ENCODE results near the gene ADCY7. TPM values are rescaled to one million over a fixed set of nuclear protein-coding genes. Genes with fewer than 3 reads are reported as not detected.
"Not testable (repeated sequence)": the region's sequence is repeated elsewhere in the genome, so short reads cannot be mapped to it uniquely, and the experiment has no call there.

Gene ADCY7
- total and polyA plus RNA-seq, 2 donors, result 23.1 to 30.9 TPM

DNA sequence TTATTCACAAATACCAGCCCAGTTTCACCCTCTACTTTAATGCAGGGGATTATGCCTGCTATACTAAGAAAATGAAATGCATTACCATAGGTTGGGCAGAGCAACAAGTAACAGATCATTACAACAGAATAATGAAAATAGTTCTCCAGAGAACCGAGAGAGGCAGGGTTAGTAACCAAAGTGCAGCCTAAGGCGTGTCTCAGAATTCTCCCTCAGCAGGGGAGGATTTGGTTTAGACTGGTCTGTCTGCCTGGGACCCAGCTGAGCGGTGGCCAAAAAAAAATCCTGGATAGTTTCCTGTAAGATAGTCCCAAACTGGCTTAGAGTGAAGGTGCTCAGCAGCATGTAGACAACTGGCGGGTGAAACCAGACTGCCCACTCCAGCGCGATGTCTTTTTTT is 30.8 kb upstream of the ADCY7 start:
- Histone ChIP-seq H3K36me3 (ENCODE audit: control insufficient read depth in 2 of 2, insufficient read depth in 2 of 2, low read length in 1 of 2) (no peaks in the 10 kb centered on the region), H3K4me3 (ENCODE audit: low read length in 2 of 2) (no peak overlapping the region), H3K27me3 (ENCODE audit: control insufficient read depth in 2 of 2, insufficient read depth in 1 of 2, low read length in 1 of 2) (no peaks in the 10 kb centered on the region), H3K27ac (ENCODE audit: low read depth in 1 of 2, low read length in 1 of 2) (no peak overlapping the region), H3K9me3 (ENCODE audit: control insufficient read depth in 2 of 2, insufficient read depth in 1 of 2, low read length in 1 of 2) (no peaks in the 10 kb centered on the region), H3K4me1 (ENCODE audit: control insufficient read depth in 2 of 2, insufficient read depth in 2 of 2, low read length in 2 of 2) (no peaks in the 10 kb centered on the region)
- no peak for DNase-seq (ENCODE audit: low read depth in 6 of 9, low spot score in 9 of 9)
- WGBS, result 93% methylated on average over 6 of the region's 6 CpGs

DNA sequence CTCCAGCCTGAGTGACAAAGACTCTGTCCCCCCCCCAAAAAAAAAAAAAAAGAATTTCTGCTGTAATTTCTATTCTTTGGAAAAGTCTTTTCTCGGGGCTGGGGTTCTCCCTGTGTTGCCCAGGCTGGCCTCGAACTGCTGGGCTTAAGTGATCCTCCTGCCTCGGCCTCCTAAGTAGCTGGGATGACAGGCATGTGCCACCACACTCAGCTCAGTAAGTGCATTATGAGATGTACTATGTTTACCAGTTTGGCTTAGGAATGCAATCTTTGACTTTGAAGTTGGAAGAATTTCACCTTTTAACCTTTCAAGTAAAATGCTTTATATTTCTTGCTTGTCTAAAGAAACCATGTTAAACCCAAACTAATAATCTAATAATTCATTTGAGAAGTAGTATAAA is 28.0 kb upstream of the ADCY7 start:
- Histone ChIP-seq H3K27me3 (ENCODE audit: control insufficient read depth in 2 of 2, insufficient read depth in 1 of 2, low read length in 1 of 2) (no peaks in the 10 kb centered on the region), H3K4me1 (ENCODE audit: control insufficient read depth in 2 of 2, insufficient read depth in 2 of 2, low read length in 2 of 2) (no peaks in the 10 kb centered on the region), H3K36me3 (ENCODE audit: control insufficient read depth in 2 of 2, insufficient read depth in 2 of 2, low read length in 1 of 2) (no peaks in the 10 kb centered on the region), H3K9me3 (ENCODE audit: control insufficient read depth in 2 of 2, insufficient read depth in 1 of 2, low read length in 1 of 2) (no peaks in the 10 kb centered on the region), H3K27ac (ENCODE audit: low read depth in 1 of 2, low read length in 1 of 2) (no peak overlapping the region), H3K4me3 (ENCODE audit: low read length in 2 of 2) (no peak overlapping the region)
- 98% methylated on average over 3 of the region's 3 CpGs for WGBS
- no peak for DNase-seq (ENCODE audit: low read depth in 6 of 9, low spot score in 9 of 9)

DNA sequence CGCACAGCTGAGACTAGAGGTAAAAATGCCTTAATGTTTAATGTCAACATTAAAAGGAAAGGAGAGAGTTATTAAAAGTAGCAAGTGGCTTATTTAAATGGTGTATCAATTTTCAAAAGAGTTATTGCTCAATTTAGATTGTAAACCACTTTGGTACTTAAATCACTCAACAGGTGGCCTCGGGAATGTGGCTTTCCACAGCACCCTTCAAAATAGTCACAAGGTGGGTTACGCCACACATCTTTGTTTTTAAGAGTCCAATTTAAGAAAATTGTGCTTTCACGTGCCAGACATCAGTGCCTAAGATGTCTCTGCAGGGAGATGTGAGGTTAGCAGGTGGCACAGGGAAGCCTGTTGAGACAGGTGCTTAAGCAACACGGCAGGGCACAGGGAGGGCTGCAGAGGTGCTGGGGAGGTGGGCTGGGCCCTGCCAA is 27.5 kb upstream of the ADCY7 start:
- H3K4me3 ChIP-seq (ENCODE audit: low read length in 2 of 2), result no peak overlapping the region
- no peaks in the 10 kb centered on the region for H3K27me3 ChIP-seq (ENCODE audit: control insufficient read depth in 2 of 2, insufficient read depth in 1 of 2, low read length in 1 of 2)
- H3K36me3 ChIP-seq (ENCODE audit: control insufficient read depth in 2 of 2, insufficient read depth in 2 of 2, low read length in 1 of 2), result no peaks in the 10 kb centered on the region
- no peaks in the 10 kb centered on the region for H3K9me3 ChIP-seq (ENCODE audit: control insufficient read depth in 2 of 2, insufficient read depth in 1 of 2, low read length in 1 of 2)
- no peak overlapping the region for H3K27ac ChIP-seq (ENCODE audit: low read depth in 1 of 2, low read length in 1 of 2)
- WGBS, result 65% methylated on average over 5 of the region's 5 CpGs
- DNase-seq (ENCODE audit: low read depth in 6 of 9, low spot score in 9 of 9), result peak in 1 of 9 donors; percentile 22
- H3K4me1 ChIP-seq (ENCODE audit: control insufficient read depth in 2 of 2, insufficient read depth in 2 of 2, low read length in 2 of 2), result no peaks in the 10 kb centered on the region

GRCh38 chr16:50243024-50243423 is 23.3 kb upstream of the ADCY7 start:
- not testable (repeated sequence) for DNase-seq (ENCODE audit: low read depth in 6 of 9, low spot score in 9 of 9); H3K9me3 ChIP-seq (ENCODE audit: control insufficient read depth in 2 of 2, insufficient read depth in 1 of 2, low read length in 1 of 2); H3K36me3 ChIP-seq (ENCODE audit: control insufficient read depth in 2 of 2, insufficient read depth in 2 of 2, low read length in 1 of 2); H3K27ac ChIP-seq (ENCODE audit: low read depth in 1 of 2, low read length in 1 of 2); H3K4me3 ChIP-seq (ENCODE audit: low read length in 2 of 2)
- Histone ChIP-seq H3K4me1 (ENCODE audit: control insufficient read depth in 2 of 2, insufficient read depth in 2 of 2, low read length in 2 of 2) (peaks cover 8 to 13% of the 10 kb centered on the region in 2 donors), H3K27me3 (ENCODE audit: control insufficient read depth in 2 of 2, insufficient read depth in 1 of 2, low read length in 1 of 2) (peaks cover 0 to 25% of the 10 kb centered on the region in 2 donors)
- WGBS, result 81% methylated on average over 6 of the region's 6 CpGs

DNA sequence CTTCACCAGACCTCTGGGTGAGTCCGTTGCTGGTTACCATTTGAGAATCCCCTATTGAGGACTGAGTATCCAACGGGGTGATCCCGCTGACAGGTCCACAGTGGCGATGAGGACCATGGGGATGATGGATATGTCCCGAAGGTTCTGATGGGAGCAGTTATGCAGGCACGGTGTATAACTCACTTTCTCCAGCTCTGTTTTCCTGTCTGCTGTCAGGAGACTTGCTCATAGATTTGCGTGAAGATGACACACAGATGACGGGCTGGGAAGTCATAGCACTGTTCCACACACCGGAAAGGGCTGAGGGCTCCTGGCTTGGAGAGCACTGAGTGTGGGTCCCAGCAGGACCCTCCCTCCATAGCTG is 22.2 kb upstream of the ADCY7 start:
- no peak for DNase-seq (ENCODE audit: low read depth in 6 of 9, low spot score in 9 of 9)
- no peak overlapping the region for H3K4me3 ChIP-seq (ENCODE audit: low read length in 2 of 2)
- H3K4me1 ChIP-seq (ENCODE audit: control insufficient read depth in 2 of 2, insufficient read depth in 2 of 2, low read length in 2 of 2), result peaks cover 8 to 13% of the 10 kb centered on the region in 2 donors
- H3K36me3 ChIP-seq (ENCODE audit: control insufficient read depth in 2 of 2, insufficient read depth in 2 of 2, low read length in 1 of 2), result no peaks in the 10 kb centered on the region
- H3K27me3 ChIP-seq (ENCODE audit: control insufficient read depth in 2 of 2, insufficient read depth in 1 of 2, low read length in 1 of 2), result peaks cover 0 to 25% of the 10 kb centered on the region in 2 donors
- WGBS, result 97% methylated on average over 9 of the region's 9 CpGs
- H3K9me3 ChIP-seq (ENCODE audit: control insufficient read depth in 2 of 2, insufficient read depth in 1 of 2, low read length in 1 of 2), result no peaks in the 10 kb centered on the region
- no peak overlapping the region for H3K27ac ChIP-seq (ENCODE audit: low read depth in 1 of 2, low read length in 1 of 2)

DNA sequence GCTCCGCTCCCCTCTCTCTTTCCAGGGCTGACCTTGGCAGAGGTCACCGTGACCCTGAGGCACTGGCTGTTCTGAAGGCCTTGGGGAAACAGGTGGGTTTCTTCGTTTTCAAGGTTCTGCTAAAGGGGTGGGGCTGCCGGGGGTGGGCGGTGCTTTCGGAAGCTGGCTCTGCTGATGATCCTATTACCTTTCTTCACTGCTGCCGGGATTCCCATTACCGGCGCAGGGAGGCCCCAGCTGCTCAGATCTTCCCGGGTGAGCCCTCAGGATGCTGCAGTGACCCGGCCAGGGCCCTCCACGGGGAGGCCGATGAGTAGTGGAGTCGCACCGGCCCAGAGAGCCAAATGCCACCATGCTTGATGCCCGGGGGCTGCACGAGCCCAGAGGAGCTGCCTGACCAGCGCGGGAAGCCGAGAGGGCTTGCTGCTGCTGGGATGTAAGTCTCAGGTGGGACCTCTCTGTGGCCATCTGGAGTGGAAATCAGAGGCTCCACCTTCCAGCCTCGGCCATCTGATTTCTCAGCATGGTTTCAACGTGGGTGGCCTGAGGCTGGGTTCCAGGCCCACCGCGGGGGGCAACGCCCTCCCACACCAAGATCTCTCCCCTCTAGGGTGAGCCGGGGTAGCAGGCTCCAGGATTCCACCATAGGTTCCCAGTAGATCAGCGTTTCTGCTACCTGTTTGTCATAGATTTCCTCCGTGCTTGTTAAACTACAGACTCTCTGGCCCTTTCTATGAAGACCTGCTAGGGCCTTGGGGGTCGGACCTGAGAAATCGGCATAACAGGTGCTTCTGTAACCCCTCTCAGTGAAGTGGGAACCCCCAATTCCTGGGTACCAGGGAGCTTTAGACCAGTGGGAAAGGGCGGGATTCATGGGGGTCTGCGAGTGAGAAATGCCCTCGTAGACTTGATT is 21.6 kb upstream of the ADCY7 start:
- H3K9me3 ChIP-seq (ENCODE audit: control insufficient read depth in 2 of 2, insufficient read depth in 1 of 2, low read length in 1 of 2), result no peaks in the 10 kb centered on the region
- no peak overlapping the region for H3K4me3 ChIP-seq (ENCODE audit: low read length in 2 of 2)
- H3K27ac ChIP-seq (ENCODE audit: low read depth in 1 of 2, low read length in 1 of 2), result no peak overlapping the region
- 85% methylated on average over 33 of the region's 33 CpGs for WGBS
- peaks cover 0 to 25% of the 10 kb centered on the region in 2 donors for H3K27me3 ChIP-seq (ENCODE audit: control insufficient read depth in 2 of 2, insufficient read depth in 1 of 2, low read length in 1 of 2)
- DNase-seq (ENCODE audit: low read depth in 6 of 9, low spot score in 9 of 9), result no peak
- no peaks in the 10 kb centered on the region for H3K36me3 ChIP-seq (ENCODE audit: control insufficient read depth in 2 of 2, insufficient read depth in 2 of 2, low read length in 1 of 2)
- peaks cover 8 to 13% of the 10 kb centered on the region in 2 donors for H3K4me1 ChIP-seq (ENCODE audit: control insufficient read depth in 2 of 2, insufficient read depth in 2 of 2, low read length in 2 of 2)

DNA sequence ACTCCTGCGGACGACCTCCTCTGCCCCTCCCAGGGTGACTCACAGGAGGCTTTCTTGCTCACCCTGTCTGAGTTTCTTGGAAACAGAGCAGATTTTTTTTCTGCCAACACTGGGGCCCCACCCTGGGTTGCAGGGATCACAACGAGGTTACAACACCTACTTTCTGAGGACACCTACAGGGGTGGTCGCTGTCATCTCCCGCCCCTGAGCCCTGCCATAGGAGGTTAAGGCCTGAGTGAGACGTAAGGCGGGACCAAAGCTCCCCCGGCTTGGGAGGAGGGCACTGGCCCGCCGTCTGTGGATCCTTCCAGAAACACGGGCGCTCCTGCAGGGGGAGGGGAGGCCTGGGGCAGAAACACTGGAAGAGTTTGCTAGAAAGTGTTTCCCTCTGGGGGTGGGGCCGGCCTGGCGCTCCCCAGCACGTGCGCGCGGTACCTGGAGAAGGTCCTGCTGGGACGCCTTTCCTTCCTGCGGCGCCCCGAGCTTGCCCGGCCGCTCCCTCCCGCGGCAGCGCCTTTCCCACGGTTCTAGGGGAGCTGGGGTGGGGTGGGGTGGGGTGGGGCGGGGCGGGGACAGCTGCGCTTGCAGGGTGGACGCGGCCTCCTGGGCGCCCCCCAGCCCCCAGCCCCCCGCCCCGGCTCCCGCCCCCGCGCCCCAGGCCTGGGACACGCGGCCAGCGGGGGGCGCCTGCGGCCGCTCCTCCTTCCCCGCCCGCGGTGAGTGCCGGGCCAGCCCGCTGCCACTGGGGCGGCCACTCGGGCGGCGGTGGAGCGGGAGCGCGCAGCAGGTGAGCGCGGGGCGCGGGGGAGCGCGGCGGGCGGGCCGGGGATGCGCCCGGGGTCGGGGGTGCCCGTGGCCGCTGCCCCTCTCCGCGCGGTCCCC is 20.7 kb upstream of the ADCY7 start:
- peak overlapping the region in 1 of 2 donors; percentile 62 for H3K4me3 ChIP-seq (ENCODE audit: low read length in 2 of 2)
- WGBS, result 3% methylated on average over 70 of the region's 74 CpGs
- H3K9me3 ChIP-seq (ENCODE audit: control insufficient read depth in 2 of 2, insufficient read depth in 1 of 2, low read length in 1 of 2), result no peaks in the 10 kb centered on the region
- H3K4me1 ChIP-seq (ENCODE audit: control insufficient read depth in 2 of 2, insufficient read depth in 2 of 2, low read length in 2 of 2), result peaks cover 8 to 13% of the 10 kb centered on the region in 2 donors
- peak in 1 of 9 donors; percentile 26 for DNase-seq (ENCODE audit: low read depth in 6 of 9, low spot score in 9 of 9)
- no peaks in the 10 kb centered on the region for H3K36me3 ChIP-seq (ENCODE audit: control insufficient read depth in 2 of 2, insufficient read depth in 2 of 2, low read length in 1 of 2)
- no peak overlapping the region for H3K27ac ChIP-seq (ENCODE audit: low read depth in 1 of 2, low read length in 1 of 2)
- peaks cover 0 to 25% of the 10 kb centered on the region in 2 donors for H3K27me3 ChIP-seq (ENCODE audit: control insufficient read depth in 2 of 2, insufficient read depth in 1 of 2, low read length in 1 of 2)

GRCh38 chr16:50246299-50247122 is 19.8 kb upstream of the ADCY7 start:
- H3K36me3 ChIP-seq (ENCODE audit: control insufficient read depth in 2 of 2, insufficient read depth in 2 of 2, low read length in 1 of 2), result no peaks in the 10 kb centered on the region
- peaks cover 0 to 25% of the 10 kb centered on the region in 2 donors for H3K27me3 ChIP-seq (ENCODE audit: control insufficient read depth in 2 of 2, insufficient read depth in 1 of 2, low read length in 1 of 2)
- WGBS, result 8% methylated on average over 46 of the region's 46 CpGs
- H3K4me3 ChIP-seq (ENCODE audit: low read length in 2 of 2), result peak overlapping the region; percentile 47 to 62
- H3K9me3 ChIP-seq (ENCODE audit: control insufficient read depth in 2 of 2, insufficient read depth in 1 of 2, low read length in 1 of 2), result no peaks in the 10 kb centered on the region
- H3K27ac ChIP-seq (ENCODE audit: low read depth in 1 of 2, low read length in 1 of 2), result no peak overlapping the region
- H3K4me1 ChIP-seq (ENCODE audit: control insufficient read depth in 2 of 2, insufficient read depth in 2 of 2, low read length in 2 of 2), result peaks cover 8 to 13% of the 10 kb centered on the region in 2 donors
- peak in 1 of 9 donors; percentile 22 for DNase-seq (ENCODE audit: low read depth in 6 of 9, low spot score in 9 of 9)
